Measurements from ENCODE around the gene PLEKHM3. TPM values are rescaled to one million over a fixed set of nuclear protein-coding genes. Genes with fewer than 3 reads are reported as not detected.

PLEKHM3 gene
- total and polyA plus RNA-seq, 12 donors, result 9.5 to 39.6 (median 21.7) TPM

DNA sequence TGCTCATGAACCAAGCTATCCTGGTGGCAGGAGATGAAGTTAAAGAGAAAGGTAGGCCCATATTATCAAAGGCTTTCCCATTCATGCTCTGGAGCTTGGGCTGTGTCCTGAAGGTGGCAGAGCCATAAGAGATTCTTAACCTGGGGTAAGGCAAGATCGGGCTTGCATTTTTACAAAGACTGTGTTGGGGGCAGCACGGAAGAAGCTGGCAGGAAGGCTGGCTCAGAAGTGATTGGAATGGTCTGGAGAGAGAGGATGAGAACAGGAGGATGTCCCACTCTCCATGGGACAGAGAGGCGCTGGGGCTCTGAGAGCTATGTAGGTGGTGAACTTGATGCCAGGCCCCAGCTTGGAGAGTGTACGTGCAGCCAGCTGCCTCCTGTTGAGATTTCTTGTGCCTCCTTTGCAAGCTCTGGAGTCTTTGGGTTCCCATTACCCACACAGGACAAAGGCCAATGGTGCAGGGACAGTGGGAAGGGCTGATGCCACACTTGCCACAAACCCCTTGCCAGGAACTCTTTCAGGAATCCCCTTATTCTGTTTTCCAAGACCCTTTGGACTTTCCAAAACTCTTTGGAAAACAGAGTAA lies 215.0 kb downstream of the PLEKHM3 start:
- H3K36me3 ChIP-seq (replicated peaks in 1 of 2), result no peaks in the 10 kb centered on the region
- peak overlapping the region in 1 of 4 donors; percentile 40 for H3K4me3 ChIP-seq
- TF ChIP-seq, protein P1, sequence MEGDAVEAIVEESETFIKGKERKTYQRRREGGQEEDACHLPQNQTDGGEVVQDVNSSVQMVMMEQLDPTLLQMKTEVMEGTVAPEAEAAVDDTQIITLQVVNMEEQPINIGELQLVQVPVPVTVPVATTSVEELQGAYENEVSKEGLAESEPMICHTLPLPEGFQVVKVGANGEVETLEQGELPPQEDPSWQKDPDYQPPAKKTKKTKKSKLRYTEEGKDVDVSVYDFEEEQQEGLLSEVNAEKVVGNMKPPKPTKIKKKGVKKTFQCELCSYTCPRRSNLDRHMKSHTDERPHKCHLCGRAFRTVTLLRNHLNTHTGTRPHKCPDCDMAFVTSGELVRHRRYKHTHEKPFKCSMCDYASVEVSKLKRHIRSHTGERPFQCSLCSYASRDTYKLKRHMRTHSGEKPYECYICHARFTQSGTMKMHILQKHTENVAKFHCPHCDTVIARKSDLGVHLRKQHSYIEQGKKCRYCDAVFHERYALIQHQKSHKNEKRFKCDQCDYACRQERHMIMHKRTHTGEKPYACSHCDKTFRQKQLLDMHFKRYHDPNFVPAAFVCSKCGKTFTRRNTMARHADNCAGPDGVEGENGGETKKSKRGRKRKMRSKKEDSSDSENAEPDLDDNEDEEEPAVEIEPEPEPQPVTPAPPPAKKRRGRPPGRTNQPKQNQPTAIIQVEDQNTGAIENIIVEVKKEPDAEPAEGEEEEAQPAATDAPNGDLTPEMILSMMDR (IDR thresholded peaks at IDR 0.05), result no peak
- no peak for TF ChIP-seq POLR2A (IDR thresholded peaks at IDR 0.05)
- no peak for DNase-seq
- intact Hi-C loops (cut with DNase I), result no loop called here
- H3K27me3 ChIP-seq, result no peaks in the 10 kb centered on the region
- WGBS, 4 donors, result 87 to 95% (median 88%) methylated on average over 4 of the region's 4 CpGs
- H3K9me3 ChIP-seq (replicated peaks in 1 of 3), result no peaks in the 10 kb centered on the region
- H3K27ac ChIP-seq, result peak overlapping the region in 1 of 5 donors; percentile 69
- no peaks in the 10 kb centered on the region for H3K4me1 ChIP-seq (replicated peaks in 1 of 2)

DNA sequence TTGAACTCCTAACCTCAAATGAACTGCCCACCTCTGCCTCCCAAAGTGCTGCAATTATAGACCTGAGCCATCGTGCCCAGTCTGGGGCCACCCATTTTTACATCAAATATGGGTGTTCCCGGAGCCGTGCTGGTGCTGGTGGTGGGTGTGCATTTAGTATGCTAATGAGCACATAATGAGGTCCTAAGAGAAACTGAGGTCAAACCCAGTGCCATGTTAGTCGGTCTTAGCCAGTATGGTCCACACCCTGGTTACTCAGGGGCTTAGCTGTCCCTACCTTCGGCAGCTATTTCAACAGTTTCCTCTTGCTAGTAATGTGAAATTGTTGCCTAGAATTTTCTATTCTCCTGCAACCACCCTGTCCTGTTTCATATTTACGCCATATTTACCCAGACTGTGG lies 217.2 kb downstream of the PLEKHM3 start:
- H3K9me3 ChIP-seq (replicated peaks in 1 of 3), result no peaks in the 10 kb centered on the region
- DNase-seq, result no peak
- no peak overlapping the region for H3K27ac ChIP-seq
- no peaks in the 10 kb centered on the region for H3K4me1 ChIP-seq (replicated peaks in 1 of 2)
- H3K27me3 ChIP-seq, result no peaks in the 10 kb centered on the region
- H3K4me3 ChIP-seq, result no peak overlapping the region
- no peak for TF ChIP-seq POLR2A (IDR thresholded peaks at IDR 0.05)
- TF ChIP-seq, protein P1 (IDR thresholded peaks at IDR 0.05), result no peak
- WGBS, 4 donors, result 91 to 98% (median 93%) methylated on average over 6 of the region's 6 CpGs
- intact Hi-C loops (cut with DNase I), result no loop called here
- no peaks in the 10 kb centered on the region for H3K36me3 ChIP-seq (replicated peaks in 1 of 2)

- Histone ChIP-seq H3K27ac (no peak overlapping the region), H3K4me3 (no peak overlapping the region), H3K36me3 (replicated peaks in 1 of 2) (no peaks in the 10 kb centered on the region), H3K27me3 (no peaks in the 10 kb centered on the region), H3K4me1 (replicated peaks in 1 of 2) (no peaks in the 10 kb centered on the region), H3K9me3 (replicated peaks in 1 of 3) (no peaks in the 10 kb centered on the region)
- TF ChIP-seq POLR2A (IDR thresholded peaks at IDR 0.05), result no peak
- TF ChIP-seq, protein P1 (IDR thresholded peaks at IDR 0.05), result no peak
- 77 to 81% (median 79%) methylated on average over 5 of the region's 5 CpGs for WGBS, 4 donors
- intact Hi-C loops (cut with DNase I), result no loop called here
- DNase-seq, result no peak
Measured at GRCh38 chr2:207807516-207807915, 217.8 kb downstream of the PLEKHM3 start.

GRCh38 chr2:207805566-207806226 lies 219.6 kb downstream of the PLEKHM3 start:
- Histone ChIP-seq H3K4me3 (no peak overlapping the region), H3K4me1 (replicated peaks in 1 of 2) (no peaks in the 10 kb centered on the region), H3K27me3 (no peaks in the 10 kb centered on the region), H3K9me3 (replicated peaks in 1 of 3) (no peaks in the 10 kb centered on the region), H3K36me3 (replicated peaks in 1 of 2) (no peaks in the 10 kb centered on the region), H3K27ac (no peak overlapping the region)
- 66 to 74% (median 69%) methylated on average over 5 of the region's 5 CpGs for WGBS, 4 donors
- intact Hi-C loops (cut with DNase I), result no loop called here
- TF ChIP-seq, protein P1 (IDR thresholded peaks at IDR 0.05), result no peak
- TF ChIP-seq POLR2A (IDR thresholded peaks at IDR 0.05), result no peak
- no peak for DNase-seq

All from adrenal gland (tissue), 12 donors.